BJ (cell line): ENCODE data around the gene TNS4. TPM values are rescaled to one million over a fixed set of nuclear protein-coding genes. Genes with fewer than 3 reads are reported as not detected.

Source experiments
- CTCF ChIA-PET: fragments of 350-600 bp; formaldehyde crosslinking; extraction: SDS; loops from one replicate; lab custom pipeline; 2021; ENCODE audit warnings: antibody characterized with exemption, inconsistent platforms; lab: Yijun Ruan, JAX
- POLR2A ChIA-PET: fragments of 300-600 bp; sonication (Branson Sonifier 250); formaldehyde crosslinking; extraction: SDS; loops from one replicate; lab custom pipeline; 2021; ENCODE audit warnings: antibody characterized with exemption; lab: Charles Lee
- DNase-seq: peaks from one replicate; pipeline ENCODE4 v3.0.0-alpha.2; 2011; ENCODE audit warnings: low read depth
- H3K27me3 ChIP-seq: 2 replicates; pipeline ENCODE4 v1.6.0; 2011; ENCODE audit warnings: low read length; ENCODE audit not compliant: control insufficient read depth, insufficient read depth
- H3K36me3 ChIP-seq: 2 replicates; pipeline ENCODE4 v1.5.1; 2011; ENCODE audit warnings: low read length; ENCODE audit not compliant: control insufficient read depth, insufficient read depth
- H3K4me3 ChIP-seq: 2 replicates; pipeline ENCODE4 v1.5.1; 2011; ENCODE audit warnings: low read depth, mild to moderate bottlenecking, control low read depth, low read length
- polyA plus RNA-seq: library from polyadenylated mRNA; depleted of rRNA; stranded (reverse); fragments of >200 nt; gene quantifications from 2 replicates; pipeline ENCODE4 v1.2.3, GENCODE V29; 2011
- TF ChIP-seq, protein P1 (sequence below): IDR thresholded peaks from 2 replicates; pipeline ENCODE4 v1.5.1; 2011; ENCODE audit warnings: low read depth, mild to moderate bottlenecking, control low read depth, inconsistent platforms, low read length, moderate library complexity; ENCODE audit not compliant: insufficient read depth

Gene TNS4
- polyA plus RNA-seq, 1 experiment, result 0.40 TPM

DNA sequence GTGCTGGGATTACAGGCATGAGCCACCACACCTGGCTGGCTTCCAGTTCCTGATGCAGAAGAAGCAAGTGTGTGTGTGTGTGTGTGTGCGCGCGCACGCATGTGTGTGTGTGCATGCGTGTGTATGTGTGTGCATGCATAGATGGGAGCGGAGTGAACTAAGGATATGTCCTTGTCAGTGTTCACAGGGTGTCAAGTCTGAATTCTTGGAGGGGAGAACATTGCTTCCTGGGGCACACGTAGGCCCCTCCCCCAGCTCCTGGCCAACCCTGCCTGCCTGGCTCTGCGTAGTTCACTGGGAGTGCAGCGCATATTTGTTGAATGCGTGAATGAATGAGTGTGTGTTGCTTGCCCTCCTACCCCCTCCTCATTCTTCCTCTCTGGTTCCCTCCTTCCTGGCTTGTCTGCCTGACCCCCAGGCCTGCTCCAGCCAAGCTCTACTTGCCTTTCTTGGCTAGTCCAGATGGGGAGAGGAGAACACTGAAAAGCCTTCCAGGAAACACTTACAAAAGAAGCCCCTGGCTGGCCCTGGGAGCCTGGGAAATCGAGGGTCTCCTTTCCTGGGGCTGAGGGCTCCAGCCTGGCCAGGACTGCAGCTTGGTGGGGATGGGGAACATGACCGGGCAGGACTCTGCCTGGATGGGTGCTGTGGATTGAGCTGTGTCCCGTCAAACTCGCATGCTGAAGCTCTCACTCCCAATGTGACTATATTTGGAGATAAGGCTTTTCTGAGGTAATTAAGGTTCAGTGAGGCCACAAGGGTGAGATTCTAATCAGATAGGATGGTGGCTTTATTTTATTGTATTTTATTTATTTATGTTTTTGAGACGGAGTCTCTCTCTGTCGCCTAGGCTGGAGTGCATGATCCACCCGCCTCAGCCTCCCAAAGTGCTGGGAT lies 30.2 kb downstream of the TNS4 start:
- Histone ChIP-seq H3K36me3 (no peaks in the 10 kb centered on the region), H3K4me3 (no peak overlapping the region), H3K27me3 (no peaks in the 10 kb centered on the region)
- POLR2A ChIA-PET, result interaction anchor here (0.6 to 1.3 kb wide), 2 partner anchors 20 to 34 kb away, joined by 3 read pairs; no protein-coding TSS in a partner anchor
- TF ChIP-seq, protein P1, sequence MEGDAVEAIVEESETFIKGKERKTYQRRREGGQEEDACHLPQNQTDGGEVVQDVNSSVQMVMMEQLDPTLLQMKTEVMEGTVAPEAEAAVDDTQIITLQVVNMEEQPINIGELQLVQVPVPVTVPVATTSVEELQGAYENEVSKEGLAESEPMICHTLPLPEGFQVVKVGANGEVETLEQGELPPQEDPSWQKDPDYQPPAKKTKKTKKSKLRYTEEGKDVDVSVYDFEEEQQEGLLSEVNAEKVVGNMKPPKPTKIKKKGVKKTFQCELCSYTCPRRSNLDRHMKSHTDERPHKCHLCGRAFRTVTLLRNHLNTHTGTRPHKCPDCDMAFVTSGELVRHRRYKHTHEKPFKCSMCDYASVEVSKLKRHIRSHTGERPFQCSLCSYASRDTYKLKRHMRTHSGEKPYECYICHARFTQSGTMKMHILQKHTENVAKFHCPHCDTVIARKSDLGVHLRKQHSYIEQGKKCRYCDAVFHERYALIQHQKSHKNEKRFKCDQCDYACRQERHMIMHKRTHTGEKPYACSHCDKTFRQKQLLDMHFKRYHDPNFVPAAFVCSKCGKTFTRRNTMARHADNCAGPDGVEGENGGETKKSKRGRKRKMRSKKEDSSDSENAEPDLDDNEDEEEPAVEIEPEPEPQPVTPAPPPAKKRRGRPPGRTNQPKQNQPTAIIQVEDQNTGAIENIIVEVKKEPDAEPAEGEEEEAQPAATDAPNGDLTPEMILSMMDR, result no peak
- CTCF ChIA-PET, result interaction anchor here (0.7 to 3.7 kb wide), 7 partner anchors 11 to 88 kb away, joined by 3 to 18 read pairs (median 5); partner anchors contain the start of gene IGFBP4
- no peak for DNase-seq

DNA sequence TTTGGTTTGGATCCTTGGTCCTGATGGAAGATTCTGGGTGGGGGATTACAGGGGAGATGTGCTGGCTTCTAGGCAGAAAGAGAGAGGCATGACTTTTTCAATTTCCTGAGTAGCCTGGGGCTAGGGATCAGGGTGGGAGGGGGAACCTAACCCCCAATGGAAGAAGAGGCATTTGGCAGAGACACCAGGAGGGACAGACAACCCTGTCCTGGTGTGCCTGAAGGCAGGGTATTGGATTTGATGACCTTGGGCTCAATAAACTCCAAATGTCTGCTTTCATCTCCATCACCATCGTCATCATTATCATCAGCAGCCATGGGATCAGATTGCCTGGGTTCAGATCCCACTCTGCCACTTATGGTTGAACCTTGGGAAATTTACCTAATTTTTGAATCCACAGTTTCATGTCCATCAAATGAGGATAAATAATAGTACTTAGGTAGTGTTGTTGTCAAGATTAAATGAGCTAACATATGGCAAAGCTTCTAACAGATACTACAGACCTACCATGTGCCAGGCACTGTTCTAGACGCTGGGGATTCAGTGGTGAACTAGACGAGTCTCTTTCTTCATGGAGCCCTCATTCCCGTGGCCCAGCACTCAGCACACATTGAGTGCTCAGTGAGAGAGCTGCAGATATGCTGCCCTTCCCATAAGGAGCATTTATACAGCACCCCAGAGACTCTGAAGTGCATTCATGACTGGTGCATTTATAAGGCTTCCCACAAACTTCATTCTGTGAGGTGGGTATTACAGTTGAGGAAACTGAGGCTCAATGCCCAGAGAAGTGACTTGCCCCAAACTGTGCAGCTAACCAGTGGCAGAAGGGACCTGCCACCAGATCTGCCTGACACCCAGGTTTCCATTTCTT lies 31.4 kb downstream of the TNS4 start:
- no peak for DNase-seq
- ChIA-PET CTCF (interaction anchor here (0.8 to 3.7 kb wide), 3 partner anchors 32 to 90 kb away, joined by 3 to 18 read pairs (median 5); no protein-coding TSS in a partner anchor), POLR2A (no interaction called here)
- TF ChIP-seq, protein P1, result no peak
- Histone ChIP-seq H3K4me3 (no peak overlapping the region), H3K36me3 (no peaks in the 10 kb centered on the region), H3K27me3 (no peaks in the 10 kb centered on the region)

DNA sequence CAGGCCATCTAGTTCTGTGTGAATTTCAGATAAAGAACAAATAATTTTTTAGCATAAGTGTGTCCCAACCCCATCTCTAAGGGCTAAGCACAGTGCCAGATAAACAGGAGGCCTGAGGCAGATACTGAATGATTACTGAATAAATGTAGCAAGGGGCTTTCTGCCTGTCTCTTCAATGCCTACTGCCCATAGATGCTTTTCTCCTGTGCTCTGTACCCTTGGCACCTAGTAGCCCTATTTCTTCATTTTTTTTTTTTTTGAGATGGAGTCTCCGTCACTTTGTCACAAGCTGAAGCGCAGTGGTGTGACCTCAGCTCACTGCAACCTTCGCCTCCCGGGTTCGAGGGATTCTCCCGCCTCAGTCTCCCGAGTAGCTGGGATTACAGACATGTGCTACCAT lies 32.9 kb downstream of the TNS4 start:
- ChIA-PET CTCF (interaction anchor here (0.6 kb wide), 1 partner anchor 8 kb away, joined by 3 read pairs; no protein-coding TSS in a partner anchor), POLR2A (no interaction called here)
- Histone ChIP-seq H3K27me3 (no peaks in the 10 kb centered on the region), H3K36me3 (no peaks in the 10 kb centered on the region), H3K4me3 (no peak overlapping the region)
- TF ChIP-seq, protein P1, result no peak
- no peak for DNase-seq

DNA sequence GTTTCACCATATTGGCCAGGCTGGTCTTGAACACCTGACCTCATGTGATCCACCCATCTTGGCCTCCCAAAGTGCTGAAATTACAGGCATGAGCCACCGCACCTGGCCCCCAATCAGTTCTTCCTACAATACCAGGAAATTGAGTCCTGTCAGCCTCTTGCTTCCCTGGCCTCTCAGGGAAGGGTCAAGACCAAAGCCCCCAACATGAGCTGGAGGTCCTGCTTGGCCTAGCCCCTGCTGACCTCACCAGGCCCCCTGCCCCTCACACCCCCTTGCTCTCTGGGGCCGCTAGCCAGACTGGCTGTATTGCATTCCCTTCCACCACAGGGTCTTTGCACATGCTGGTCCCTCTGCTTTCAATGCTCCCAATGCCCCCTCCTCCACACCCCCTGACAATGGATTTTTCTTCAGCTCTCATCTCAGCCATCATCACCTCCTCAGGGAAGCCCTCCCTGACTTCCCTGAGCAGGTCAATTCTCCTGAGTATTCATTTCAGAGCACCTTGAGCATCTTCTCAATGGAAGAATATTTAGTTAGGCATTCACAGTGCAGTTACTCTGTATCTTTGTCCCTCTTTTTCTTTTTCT lies 34.0 kb downstream of the TNS4 start:
- POLR2A ChIA-PET, result no interaction called here
- H3K27me3 ChIP-seq, result no peaks in the 10 kb centered on the region
- DNase-seq, result no peak
- H3K4me3 ChIP-seq, result no peak overlapping the region
- TF ChIP-seq, protein P1, result no peak
- CTCF ChIA-PET, result interaction anchor here (0.7 to 3.6 kb wide), 4 partner anchors 9 to 105 kb away, joined by 3 to 20 read pairs (median 4); no protein-coding TSS in a partner anchor
- H3K36me3 ChIP-seq, result no peaks in the 10 kb centered on the region
